Parathyroid adenoma (tissue), 2 donors: ENCODE results near the gene PTPRD.

Experiments
- H2AFZ ChIP-seq: fragments of 300-600 bp; sonication (generic); one replicate; pipeline ENCODE4 v1.7.0; 2017; ENCODE audit warnings: antibody characterized with exemption, mild to moderate bottlenecking
- H3K27ac ChIP-seq: fragments of 300-600 bp; sonication (generic); one replicate; pipeline ENCODE4 v1.7.0; 2017
- H3K27me3 ChIP-seq: fragments of 300-600 bp; sonication (generic); one replicate; pipeline ENCODE4 v1.7.0; 2017; ENCODE audit warnings: low read length; ENCODE audit not compliant: control insufficient read depth, insufficient read depth
- H3K36me3 ChIP-seq: fragments of 300-600 bp; sonication (generic); one replicate; pipeline ENCODE4 v1.7.0; 2017; ENCODE audit warnings: low read length; ENCODE audit not compliant: control insufficient read depth, insufficient read depth
- H3K4me1 ChIP-seq: fragments of 300-600 bp; sonication (generic); one replicate; pipeline ENCODE4 v1.7.0; 2017; ENCODE audit warnings: control low read depth
- H3K4me2 ChIP-seq: fragments of 300-600 bp; sonication (generic); one replicate; pipeline ENCODE4 v1.7.0; 2017; ENCODE audit warnings: low read length
- H3K4me3 ChIP-seq: fragments of 300-600 bp; sonication (generic); one replicate; pipeline ENCODE4 v1.7.0; 2017; ENCODE audit warnings: low read depth, low read length
- H3K79me2 ChIP-seq: fragments of 300-600 bp; sonication (generic); one replicate; pipeline ENCODE4 v1.7.0; 2017; ENCODE audit warnings: control low read depth
- H3K9ac ChIP-seq: fragments of 300-600 bp; sonication (generic); one replicate; pipeline ENCODE4 v1.7.0; 2017; ENCODE audit warnings: mild to moderate bottlenecking
- H3K9me3 ChIP-seq: fragments of 300-600 bp; sonication (generic); one replicate; pipeline ENCODE4 v1.7.0; 2017; ENCODE audit warnings: low read length; ENCODE audit not compliant: control insufficient read depth
- TF ChIP-seq, protein P1 (sequence below): fragments of 300-600 bp; sonication (generic); IDR thresholded peaks from one replicate; pipeline ENCODE4 v1.7.0; 2017; ENCODE audit warnings: antibody characterized with exemption, mild to moderate bottlenecking
- donor health status: primary hyperparathyroidism.

The PTPRD gene

GRCh38 chr9:8408575-8409190 lies 2204.1 kb downstream of the PTPRD start:
- Histone ChIP-seq H3K4me2 (no peak overlapping the region), H3K27ac (no peak overlapping the region), H3K4me3 (no peak overlapping the region), H2AFZ (no peak overlapping the region), H3K27me3 (no peaks in the 10 kb centered on the region), H3K9ac (no peak overlapping the region), H3K9me3 (no peaks in the 10 kb centered on the region), H3K4me1 (no peaks in the 10 kb centered on the region), H3K79me2 (no peaks in the 10 kb centered on the region), H3K36me3 (no peaks in the 10 kb centered on the region)
- TF ChIP-seq, protein P1, sequence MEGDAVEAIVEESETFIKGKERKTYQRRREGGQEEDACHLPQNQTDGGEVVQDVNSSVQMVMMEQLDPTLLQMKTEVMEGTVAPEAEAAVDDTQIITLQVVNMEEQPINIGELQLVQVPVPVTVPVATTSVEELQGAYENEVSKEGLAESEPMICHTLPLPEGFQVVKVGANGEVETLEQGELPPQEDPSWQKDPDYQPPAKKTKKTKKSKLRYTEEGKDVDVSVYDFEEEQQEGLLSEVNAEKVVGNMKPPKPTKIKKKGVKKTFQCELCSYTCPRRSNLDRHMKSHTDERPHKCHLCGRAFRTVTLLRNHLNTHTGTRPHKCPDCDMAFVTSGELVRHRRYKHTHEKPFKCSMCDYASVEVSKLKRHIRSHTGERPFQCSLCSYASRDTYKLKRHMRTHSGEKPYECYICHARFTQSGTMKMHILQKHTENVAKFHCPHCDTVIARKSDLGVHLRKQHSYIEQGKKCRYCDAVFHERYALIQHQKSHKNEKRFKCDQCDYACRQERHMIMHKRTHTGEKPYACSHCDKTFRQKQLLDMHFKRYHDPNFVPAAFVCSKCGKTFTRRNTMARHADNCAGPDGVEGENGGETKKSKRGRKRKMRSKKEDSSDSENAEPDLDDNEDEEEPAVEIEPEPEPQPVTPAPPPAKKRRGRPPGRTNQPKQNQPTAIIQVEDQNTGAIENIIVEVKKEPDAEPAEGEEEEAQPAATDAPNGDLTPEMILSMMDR, result no peak

DNA sequence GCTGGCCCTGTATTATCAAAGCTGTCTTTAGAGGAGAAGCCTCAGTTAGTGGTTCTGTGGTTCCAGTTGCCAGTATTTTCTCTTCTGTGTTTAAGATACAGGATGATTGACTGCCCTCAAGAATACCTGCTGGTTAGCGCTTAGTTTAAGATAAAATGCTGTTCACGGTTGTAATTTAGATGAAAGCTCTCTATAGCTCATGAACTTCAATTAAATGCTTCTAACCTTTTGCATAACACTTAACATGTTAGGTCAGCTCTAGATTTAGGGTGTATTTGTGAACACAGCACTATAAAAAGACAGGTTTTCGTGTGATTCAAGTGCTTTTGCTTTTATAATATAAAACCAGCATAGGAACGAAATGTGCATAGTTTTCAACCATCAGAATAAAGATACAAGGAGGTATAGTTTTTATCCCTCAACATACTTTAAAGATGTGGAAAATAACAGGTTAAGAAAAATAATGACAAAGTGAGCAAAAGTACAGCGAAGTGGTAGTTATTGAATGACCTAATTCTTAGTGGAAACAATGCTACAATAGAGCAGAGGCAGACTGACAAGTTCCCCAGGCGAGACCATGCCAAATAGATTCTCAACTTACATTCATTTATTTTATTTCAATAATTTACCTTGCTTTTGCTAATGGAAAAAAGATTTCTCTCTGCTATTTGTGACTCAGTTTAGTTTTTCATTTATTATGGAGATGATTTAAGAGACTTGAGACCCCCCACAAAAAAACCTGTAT lies 2210.7 kb downstream of the PTPRD start:
- no peaks in the 10 kb centered on the region for H3K9me3 ChIP-seq
- H3K27me3 ChIP-seq, result no peaks in the 10 kb centered on the region
- no peak overlapping the region for H2AFZ ChIP-seq
- no peak overlapping the region for H3K4me3 ChIP-seq
- no peaks in the 10 kb centered on the region for H3K4me1 ChIP-seq
- TF ChIP-seq, protein P1, result no peak
- H3K9ac ChIP-seq, result no peak overlapping the region
- H3K36me3 ChIP-seq, result no peaks in the 10 kb centered on the region
- no peaks in the 10 kb centered on the region for H3K79me2 ChIP-seq
- no peak overlapping the region for H3K27ac ChIP-seq
- no peak overlapping the region for H3K4me2 ChIP-seq

DNA sequence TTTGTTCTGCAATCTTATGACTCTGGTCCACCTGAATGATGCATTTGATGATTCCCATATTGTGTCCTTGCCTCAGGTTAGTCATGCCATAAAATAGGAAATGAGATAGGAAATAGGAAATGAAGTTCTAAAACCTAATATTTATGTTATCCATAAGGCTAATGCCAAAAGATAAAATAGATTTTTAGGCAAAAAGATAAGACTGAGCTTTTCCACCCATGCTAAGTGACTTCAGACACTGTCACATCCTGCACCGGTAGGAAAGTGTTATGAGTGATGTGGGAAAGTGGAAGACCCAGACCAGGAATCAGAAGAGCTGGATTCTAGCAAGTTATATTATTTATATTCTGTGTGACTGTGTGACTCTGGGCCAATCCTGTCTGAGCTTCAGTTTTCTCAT lies 2212.4 kb downstream of the PTPRD start:
- Histone ChIP-seq H3K27me3 (no peaks in the 10 kb centered on the region), H3K4me2 (no peak overlapping the region), H3K79me2 (no peaks in the 10 kb centered on the region), H3K27ac (no peak overlapping the region), H2AFZ (no peak overlapping the region), H3K9me3 (no peaks in the 10 kb centered on the region), H3K9ac (no peak overlapping the region), H3K4me3 (no peak overlapping the region), H3K4me1 (no peaks in the 10 kb centered on the region), H3K36me3 (no peaks in the 10 kb centered on the region)
- TF ChIP-seq, protein P1, result no peak

DNA sequence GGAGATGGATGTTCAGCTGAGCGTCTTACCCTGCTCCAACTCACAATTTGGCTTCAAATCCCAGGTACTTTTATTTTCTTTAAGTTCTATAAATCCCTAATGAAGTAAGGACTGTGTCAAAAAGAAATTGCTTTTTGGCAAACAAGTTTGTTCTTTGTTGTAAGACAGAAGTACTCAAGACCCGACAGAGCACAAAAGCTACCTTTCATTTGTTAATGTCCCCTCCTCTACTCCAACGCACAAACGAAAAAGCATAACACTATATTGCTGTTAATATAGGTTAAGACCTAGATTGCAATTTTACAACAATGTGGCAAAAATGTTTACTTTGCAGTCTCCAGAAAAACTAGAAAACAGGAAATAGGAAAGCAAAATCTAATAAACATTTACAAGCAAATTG lies 2217.8 kb downstream of the PTPRD start:
- Histone ChIP-seq H3K9me3 (no peaks in the 10 kb centered on the region), H3K27me3 (no peaks in the 10 kb centered on the region), H3K4me2 (no peak overlapping the region), H3K4me1 (no peaks in the 10 kb centered on the region), H3K79me2 (no peaks in the 10 kb centered on the region), H3K36me3 (no peaks in the 10 kb centered on the region), H3K4me3 (no peak overlapping the region), H2AFZ (no peak overlapping the region), H3K27ac (no peak overlapping the region), H3K9ac (no peak overlapping the region)
- TF ChIP-seq, protein P1, result no peak

DNA sequence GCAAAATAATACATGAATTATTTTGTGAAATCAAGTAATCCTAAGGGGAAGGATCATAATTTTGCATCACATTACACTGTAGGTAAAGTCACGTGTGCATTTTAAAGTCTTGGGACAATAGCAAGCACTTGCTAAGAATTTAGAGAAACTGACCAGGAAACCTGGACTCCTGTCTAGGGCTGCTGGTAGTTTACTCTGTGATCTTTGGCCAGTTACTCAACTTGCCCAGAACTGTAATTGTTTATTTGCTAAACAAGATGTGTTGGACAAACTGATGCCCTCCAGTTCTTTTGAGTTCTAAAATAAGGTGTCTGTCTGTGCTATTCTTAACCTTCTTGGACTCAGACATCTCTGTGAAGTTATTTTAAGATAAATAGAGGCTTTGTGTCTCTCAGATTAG lies 2218.5 kb downstream of the PTPRD start:
- Histone ChIP-seq H3K9me3 (no peaks in the 10 kb centered on the region), H2AFZ (no peak overlapping the region), H3K9ac (no peak overlapping the region), H3K27me3 (no peaks in the 10 kb centered on the region), H3K4me3 (no peak overlapping the region), H3K27ac (no peak overlapping the region), H3K4me2 (no peak overlapping the region), H3K36me3 (no peaks in the 10 kb centered on the region), H3K4me1 (no peaks in the 10 kb centered on the region), H3K79me2 (no peaks in the 10 kb centered on the region)
- TF ChIP-seq, protein P1, result no peak
